Chondrocyte (in vitro differentiated cells): ENCODE results near the gene SYNPO2. TPM values are rescaled to one million over a fixed set of nuclear protein-coding genes. Genes with fewer than 3 reads are reported as not detected.

Source experiments
- DNase-seq: peaks from one replicate; pipeline ENCODE4 v3.0.0; 2021; ENCODE audit warnings: mixed read lengths, low spot score
- H3K27ac Mint-ChIP-seq: one replicate; pipeline ENCODE4 v1.8.0; 2021; ENCODE audit warnings: mild to moderate bottlenecking, moderate library complexity, mixed read lengths; ENCODE audit not compliant: unreplicated experiment
- H3K27me3 Mint-ChIP-seq: 2 replicates; pipeline ENCODE4 v1.8.0; 2021; ENCODE audit warnings: low read depth, mixed read lengths
- H3K36me3 Mint-ChIP-seq: 2 replicates; pipeline ENCODE4 v1.8.0; 2021; ENCODE audit warnings: low read depth, mixed read lengths
- H3K4me1 Mint-ChIP-seq: 2 replicates; pipeline ENCODE4 v1.8.0; 2021; ENCODE audit warnings: low read depth, mild to moderate bottlenecking, mixed read lengths
- H3K4me3 Mint-ChIP-seq: one replicate; pipeline ENCODE4 v1.8.0; 2021; ENCODE audit warnings: mild to moderate bottlenecking, moderate library complexity, mixed read lengths; ENCODE audit not compliant: unreplicated experiment
- H3K9me3 Mint-ChIP-seq: 2 replicates; pipeline ENCODE4 v1.8.0; 2021; ENCODE audit warnings: low read depth, mixed read lengths
- CTCF ChIP-seq: fragments of 200-600 bp; sonication (generic); IDR thresholded peaks from 2 replicates; pipeline ENCODE4 v1.5.0; 2021; ENCODE audit warnings: antibody characterized with exemption, mild to moderate bottlenecking, moderate library complexity
- total RNA-seq: library from RNA; stranded (reverse); gene quantifications from 3 replicates; pipeline ENCODE4 v1.2.1, GENCODE V29; 2021

SYNPO2 gene
- total RNA-seq, 1 donor from 2014 or later = 21.5 TPM

DNA sequence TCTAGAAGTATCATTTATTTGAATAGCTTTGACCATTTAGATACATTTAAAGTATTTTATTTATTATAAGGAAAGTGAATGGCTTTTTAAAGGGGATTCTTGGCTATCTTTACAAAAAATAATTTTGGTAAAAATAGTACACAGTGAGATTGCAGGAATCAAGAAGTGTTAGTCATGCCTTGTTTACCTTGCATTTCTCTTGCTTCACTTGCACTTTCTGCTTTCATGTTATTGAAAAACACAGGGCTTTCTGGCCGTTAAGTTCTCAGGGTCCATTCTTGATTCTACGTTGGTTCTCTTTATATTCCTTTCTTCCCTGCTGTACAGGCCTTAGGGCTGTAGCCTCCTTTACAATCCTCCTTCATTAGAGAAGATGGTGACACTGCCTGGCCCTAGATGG lies 30.9 kb upstream of the SYNPO2 start:
- no peak for DNase-seq
- Mint-ChIP-seq H3K36me3 (no peaks in the 10 kb centered on the region), H3K9me3 (no peaks in the 10 kb centered on the region), H3K27ac (no peak overlapping the region), H3K27me3 (no peaks in the 10 kb centered on the region), H3K4me1 (peaks cover 3% of the 10 kb centered on the region), H3K4me3 (no peak overlapping the region)
- TF ChIP-seq CTCF = no peak

DNA sequence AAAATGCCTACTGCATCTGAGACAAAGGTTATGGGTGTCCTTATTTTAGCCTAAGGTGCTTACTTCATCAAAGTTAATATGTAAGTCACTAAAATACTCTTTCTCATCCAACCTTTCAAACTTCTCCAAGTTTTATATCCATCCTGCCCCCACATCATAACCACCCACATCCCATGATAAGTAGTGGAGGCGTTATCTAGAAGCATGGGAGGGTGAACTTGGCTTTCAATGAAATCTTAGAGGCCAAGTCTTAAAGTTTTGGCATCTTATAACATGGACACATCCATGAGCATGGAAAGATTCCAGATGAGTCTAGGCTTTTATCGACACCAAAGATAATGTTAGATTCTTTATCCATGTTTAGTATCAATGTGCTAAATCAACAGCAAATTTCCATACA lies 29.9 kb upstream of the SYNPO2 start:
- Mint-ChIP-seq H3K36me3 (no peaks in the 10 kb centered on the region), H3K27me3 (peaks cover 1% of the 10 kb centered on the region), H3K27ac (no peak overlapping the region), H3K9me3 (no peaks in the 10 kb centered on the region), H3K4me1 (peaks cover 3% of the 10 kb centered on the region), H3K4me3 (no peak overlapping the region)
- no peak for TF ChIP-seq CTCF
- no peak for DNase-seq

DNA sequence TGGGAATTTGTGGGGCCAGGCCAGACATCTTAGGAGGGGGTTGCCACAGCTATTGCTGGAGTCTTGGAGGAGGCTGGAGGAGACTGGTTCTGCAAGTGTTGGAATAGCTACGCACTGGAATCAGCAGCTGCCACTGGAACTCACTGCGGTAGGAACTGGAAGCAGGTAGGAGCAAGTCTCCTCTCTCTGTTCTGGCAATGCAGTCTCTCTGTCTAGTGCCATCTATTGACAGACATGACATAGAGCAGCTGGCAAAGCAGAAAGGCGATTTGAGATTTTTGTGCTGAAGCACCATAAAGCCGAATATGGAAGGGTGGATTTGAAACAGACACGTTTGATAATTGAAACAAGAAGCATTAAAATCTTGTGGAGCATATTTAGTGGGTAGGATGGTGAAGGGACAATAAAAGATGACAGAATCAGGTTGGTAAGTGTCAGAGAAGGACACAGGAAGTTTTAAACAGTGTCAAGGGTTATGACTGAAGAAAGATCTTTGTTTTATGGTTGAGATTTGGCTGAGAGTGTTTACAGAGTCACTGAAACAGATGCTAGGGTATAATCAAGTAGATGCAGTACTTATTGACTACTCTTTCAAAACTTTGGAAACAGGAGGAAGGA lies 23.5 kb upstream of the SYNPO2 start:
- H3K4me1 Mint-ChIP-seq = peaks cover 3% of the 10 kb centered on the region
- H3K36me3 Mint-ChIP-seq = no peaks in the 10 kb centered on the region
- TF ChIP-seq CTCF = peak; percentile 84
- no peak overlapping the region for H3K4me3 Mint-ChIP-seq
- DNase-seq = no peak
- no peaks in the 10 kb centered on the region for H3K9me3 Mint-ChIP-seq
- peaks cover 1% of the 10 kb centered on the region for H3K27me3 Mint-ChIP-seq
- no peak overlapping the region for H3K27ac Mint-ChIP-seq

DNA sequence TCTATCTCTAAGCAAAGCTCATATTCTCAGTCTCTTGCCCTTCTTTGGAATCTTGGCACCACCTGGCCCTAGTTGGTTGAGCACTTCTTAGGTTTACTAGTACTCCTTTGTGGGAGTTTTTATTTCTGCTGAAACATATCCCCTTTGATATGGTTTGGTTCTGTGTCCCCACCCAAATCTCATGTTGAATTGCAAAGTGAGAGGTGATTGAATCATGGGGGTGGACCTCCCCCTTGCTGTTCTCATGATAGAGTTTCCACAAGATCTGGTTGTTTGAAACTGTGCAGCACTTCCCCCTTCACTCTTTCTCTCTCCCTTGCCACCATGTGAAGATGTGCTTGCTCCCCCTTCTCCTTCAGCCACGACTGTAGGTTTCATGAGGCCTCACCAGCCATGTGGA lies 22.2 kb upstream of the SYNPO2 start:
- no peaks in the 10 kb centered on the region for H3K9me3 Mint-ChIP-seq
- H3K4me3 Mint-ChIP-seq = no peak overlapping the region
- no peak overlapping the region for H3K27ac Mint-ChIP-seq
- TF ChIP-seq CTCF = no peak
- H3K4me1 Mint-ChIP-seq = no peaks in the 10 kb centered on the region
- H3K27me3 Mint-ChIP-seq = peaks cover 1% of the 10 kb centered on the region
- DNase-seq = no peak
- H3K36me3 Mint-ChIP-seq = no peaks in the 10 kb centered on the region

- H3K9me3 Mint-ChIP-seq = no peaks in the 10 kb centered on the region
- no peak for TF ChIP-seq CTCF
- peaks cover 1% of the 10 kb centered on the region for H3K27me3 Mint-ChIP-seq
- no peak for DNase-seq
- H3K4me1 Mint-ChIP-seq = no peaks in the 10 kb centered on the region
- no peak overlapping the region for H3K27ac Mint-ChIP-seq
- H3K36me3 Mint-ChIP-seq = no peaks in the 10 kb centered on the region
- H3K4me3 Mint-ChIP-seq = no peak overlapping the region
These were observed 21.2 kb upstream of the SYNPO2 start for GRCh38 chr4:118867311-118868067.
